Cardiac fibroblast (primary cell): Measurements from ENCODE around the gene OR10A2.

Experiments
- DNase-seq, 2 donors: peaks; one replicate each; pipeline versions ENCODE4 v3.0.0 to v3.0.0-alpha.2; 2010; ENCODE audit warnings: low read depth in 2 of 2
- H3K4me3 ChIP-seq, 2 donors: replicated peaks in 1 of 2; 1 replicate in 1 of 2; 2 replicates in 1 of 2; pipeline ENCODE4 v1.5.1; 2011; ENCODE audit warnings: low read depth in 2 of 2, low read length in 2 of 2, mild to moderate bottlenecking in 2 of 2, moderate library complexity in 1 of 2
- CTCF ChIP-seq: IDR thresholded peaks from one replicate; pipeline ENCODE4 v1.5.1; 2011; ENCODE audit warnings: low read depth, mild to moderate bottlenecking, low read length, inconsistent platforms

Gene OR10A2

DNA sequence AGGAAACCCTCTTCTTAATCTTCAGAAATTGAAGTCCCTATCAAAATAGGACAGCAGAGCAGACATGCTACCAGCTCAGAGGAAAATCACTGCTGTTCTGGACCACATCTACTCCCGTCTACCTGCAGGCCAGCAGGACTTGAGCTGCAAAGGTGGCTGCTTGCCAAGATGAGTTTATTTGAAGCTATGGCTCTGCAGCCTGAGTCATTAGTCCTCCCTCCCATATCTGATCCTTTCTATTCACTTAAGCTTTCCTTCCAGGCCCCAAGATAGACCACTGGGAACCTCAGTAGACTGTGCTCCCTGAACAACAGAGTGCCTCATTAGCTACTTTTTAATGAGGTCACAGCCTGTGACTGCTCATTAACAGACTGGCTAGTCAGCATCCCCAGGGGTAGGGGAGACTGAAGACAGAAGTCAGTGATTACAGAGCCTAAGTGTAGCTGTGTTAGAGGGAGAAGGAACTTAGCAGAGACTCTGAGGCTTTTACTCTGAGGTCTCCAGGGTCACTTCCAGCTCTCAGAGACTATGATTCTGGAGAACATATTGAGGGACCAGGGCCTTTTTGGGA lies 6.8 kb upstream of the OR10A2 start:
- no peak overlapping the region for H3K4me3 ChIP-seq
- peak; percentile 31 to 73 for DNase-seq
- TF ChIP-seq CTCF = no peak

GRCh38 chr11:6856871-6857270 lies 6.0 kb upstream of the OR10A2 start:
- DNase-seq = peak; percentile 1 to 43
- no peak for TF ChIP-seq CTCF
- no peak overlapping the region for H3K4me3 ChIP-seq

DNA sequence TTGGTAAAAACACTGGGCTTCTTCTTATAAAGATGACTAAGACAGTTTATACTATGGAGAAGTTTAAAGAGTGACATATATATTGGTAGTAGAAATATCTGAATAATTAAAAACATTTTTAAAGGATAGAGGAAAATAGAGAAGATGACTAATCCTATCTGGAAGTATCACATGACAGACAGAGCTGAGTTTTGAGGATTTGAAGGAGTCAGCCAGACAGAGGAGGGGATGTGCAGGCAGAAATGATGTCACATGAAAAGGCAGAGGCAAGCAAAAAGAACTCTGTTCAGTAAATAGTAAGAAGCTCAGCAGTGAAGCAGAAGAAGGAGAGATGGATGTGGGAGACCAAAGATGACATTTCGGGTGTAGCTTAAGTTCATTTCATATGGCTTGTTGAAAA lies 1.6 kb downstream of the OR10A2 start:
- peak; percentile 2 to 36 for DNase-seq
- TF ChIP-seq CTCF = no peak
- H3K4me3 ChIP-seq = no peak overlapping the region

- TF ChIP-seq CTCF = no peak
- DNase-seq = no peak
- H3K4me3 ChIP-seq = no peak overlapping the region
Observed at GRCh38 chr11:6871278-6871677, 8.4 kb downstream of the OR10A2 start.

- H3K4me3 ChIP-seq = no peak overlapping the region
- no peak for TF ChIP-seq CTCF
- no peak for DNase-seq
Observed at GRCh38 chr11:6875761-6876160, 12.9 kb downstream of the OR10A2 start.

DNA sequence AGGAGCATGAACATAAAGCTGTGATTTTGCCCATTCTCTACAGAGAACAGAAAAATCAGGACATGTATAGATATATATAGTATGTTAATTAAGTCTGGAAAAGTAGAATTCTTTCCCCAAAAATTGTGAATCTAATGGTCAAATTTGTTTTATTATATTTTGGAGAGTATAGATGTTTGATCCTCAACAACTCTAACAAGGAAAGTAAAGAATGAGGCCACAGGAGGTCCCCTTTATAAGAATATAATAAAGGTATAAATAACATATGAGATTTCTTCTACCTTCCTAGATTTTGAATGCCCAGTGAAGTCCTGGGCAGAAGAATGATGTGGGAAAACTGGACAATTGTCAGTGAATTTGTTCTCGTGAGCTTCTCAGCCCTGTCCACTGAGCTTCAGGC lies 13.5 kb downstream of the OR10A2 start, which contains the start of gene OR10A4:
OR10A4 (plus strand) TSS at position 301 of the 400 bp plus-strand sequence; CDS start at position 324, 23 bp downstream.
- no peak for DNase-seq
- no peak for TF ChIP-seq CTCF
- H3K4me3 ChIP-seq = no peak within 1 kb of the TSS

GRCh38 chr11:6876914-6877313 lies 14.1 kb downstream of the OR10A2 start:
- H3K4me3 ChIP-seq = no peak overlapping the region
- no peak for TF ChIP-seq CTCF
- no peak for DNase-seq
